Prostate gland (tissue), 2 donors: ENCODE data around the gene ELOVL7.

Source experiments
- POLR2A ChIP-seq: fragments of 450-650 bp; IDR thresholded peaks from one replicate; pipeline ENCODE4 v1.6.1; 2016; ENCODE audit warnings: antibody characterized with exemption, mild to moderate bottlenecking
- POLR2AphosphoS5 ChIP-seq: sonication (generic); formaldehyde crosslinking; IDR thresholded peaks from one replicate; pipeline ENCODE4 v1.6.1; 2017; ENCODE audit warnings: antibody characterized with exemption
- TF ChIP-seq, protein P1 (sequence below), 4 experiments: fragments of 200-600 bp in 2 of 4; fragments of 450-650 bp in 2 of 4; sonication (generic) in 2 of 4; IDR thresholded peaks; 1 replicate in 3 of 4; 2 replicates in 1 of 4; pipeline ENCODE4 v1.5.1; 2016 to 2019; ENCODE audit warnings: antibody characterized with exemption in 4 of 4, mild to moderate bottlenecking in 2 of 4, moderate library complexity in 2 of 4

DNA sequence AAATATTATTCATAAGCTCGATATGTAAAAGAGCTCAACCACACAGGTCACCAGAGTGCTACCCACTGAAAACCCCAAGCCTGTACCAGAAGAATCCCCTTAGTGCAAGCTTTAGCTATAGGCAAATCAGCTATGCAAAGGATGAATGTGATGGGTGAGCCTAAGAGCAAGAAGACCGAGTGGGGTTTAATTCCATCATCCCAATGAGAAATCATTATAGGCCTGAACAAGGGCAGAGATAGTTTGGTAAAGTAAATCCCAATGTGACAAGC lies 21.8 kb downstream of the ELOVL7 start:
- TF ChIP-seq, protein P1, sequence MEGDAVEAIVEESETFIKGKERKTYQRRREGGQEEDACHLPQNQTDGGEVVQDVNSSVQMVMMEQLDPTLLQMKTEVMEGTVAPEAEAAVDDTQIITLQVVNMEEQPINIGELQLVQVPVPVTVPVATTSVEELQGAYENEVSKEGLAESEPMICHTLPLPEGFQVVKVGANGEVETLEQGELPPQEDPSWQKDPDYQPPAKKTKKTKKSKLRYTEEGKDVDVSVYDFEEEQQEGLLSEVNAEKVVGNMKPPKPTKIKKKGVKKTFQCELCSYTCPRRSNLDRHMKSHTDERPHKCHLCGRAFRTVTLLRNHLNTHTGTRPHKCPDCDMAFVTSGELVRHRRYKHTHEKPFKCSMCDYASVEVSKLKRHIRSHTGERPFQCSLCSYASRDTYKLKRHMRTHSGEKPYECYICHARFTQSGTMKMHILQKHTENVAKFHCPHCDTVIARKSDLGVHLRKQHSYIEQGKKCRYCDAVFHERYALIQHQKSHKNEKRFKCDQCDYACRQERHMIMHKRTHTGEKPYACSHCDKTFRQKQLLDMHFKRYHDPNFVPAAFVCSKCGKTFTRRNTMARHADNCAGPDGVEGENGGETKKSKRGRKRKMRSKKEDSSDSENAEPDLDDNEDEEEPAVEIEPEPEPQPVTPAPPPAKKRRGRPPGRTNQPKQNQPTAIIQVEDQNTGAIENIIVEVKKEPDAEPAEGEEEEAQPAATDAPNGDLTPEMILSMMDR (IDR thresholded peaks at IDR 0.05), result no peak
- TF ChIP-seq POLR2A (no peak), POLR2AphosphoS5 (no peak)
